ENCODE measurements around the gene CHKB. TPM values are rescaled to one million over a fixed set of nuclear protein-coding genes. Genes with fewer than 3 reads are reported as not detected.

The CHKB gene
- total RNA-seq, 1 donor from 2014 or later = 47.4 TPM

DNA sequence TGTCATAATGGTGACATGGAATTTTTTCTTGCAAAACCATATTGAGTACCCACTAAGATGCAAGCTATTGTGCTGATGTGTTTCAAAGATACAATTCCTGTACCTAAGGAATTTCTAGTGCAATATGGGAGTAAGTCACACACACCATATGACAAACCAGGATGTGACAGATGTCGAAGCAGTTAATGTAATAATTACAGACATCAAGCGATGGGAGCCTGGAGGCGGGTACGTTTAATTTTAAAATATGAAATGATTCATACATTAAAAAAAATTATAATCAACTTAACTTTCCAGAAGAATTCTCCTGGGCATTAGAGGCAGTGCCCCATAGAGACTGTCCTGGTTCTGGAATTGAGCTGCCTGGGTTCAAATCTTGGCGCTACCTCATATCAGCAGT is 25.9 kb downstream of the CHKB start:
- H3K36me3 Mint-ChIP-seq (ENCODE audit: low read depth) = no peaks in the 10 kb centered on the region
- H3K4me3 Mint-ChIP-seq (ENCODE audit: unreplicated experiment) = no peak overlapping the region
- H3K27me3 Mint-ChIP-seq (ENCODE audit: low read depth) = peaks cover 20% of the 10 kb centered on the region
- H3K9me3 Mint-ChIP-seq (ENCODE audit: low read depth) = no peaks in the 10 kb centered on the region
- TF ChIP-seq, protein P1, sequence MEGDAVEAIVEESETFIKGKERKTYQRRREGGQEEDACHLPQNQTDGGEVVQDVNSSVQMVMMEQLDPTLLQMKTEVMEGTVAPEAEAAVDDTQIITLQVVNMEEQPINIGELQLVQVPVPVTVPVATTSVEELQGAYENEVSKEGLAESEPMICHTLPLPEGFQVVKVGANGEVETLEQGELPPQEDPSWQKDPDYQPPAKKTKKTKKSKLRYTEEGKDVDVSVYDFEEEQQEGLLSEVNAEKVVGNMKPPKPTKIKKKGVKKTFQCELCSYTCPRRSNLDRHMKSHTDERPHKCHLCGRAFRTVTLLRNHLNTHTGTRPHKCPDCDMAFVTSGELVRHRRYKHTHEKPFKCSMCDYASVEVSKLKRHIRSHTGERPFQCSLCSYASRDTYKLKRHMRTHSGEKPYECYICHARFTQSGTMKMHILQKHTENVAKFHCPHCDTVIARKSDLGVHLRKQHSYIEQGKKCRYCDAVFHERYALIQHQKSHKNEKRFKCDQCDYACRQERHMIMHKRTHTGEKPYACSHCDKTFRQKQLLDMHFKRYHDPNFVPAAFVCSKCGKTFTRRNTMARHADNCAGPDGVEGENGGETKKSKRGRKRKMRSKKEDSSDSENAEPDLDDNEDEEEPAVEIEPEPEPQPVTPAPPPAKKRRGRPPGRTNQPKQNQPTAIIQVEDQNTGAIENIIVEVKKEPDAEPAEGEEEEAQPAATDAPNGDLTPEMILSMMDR (IDR thresholded peaks at IDR 0.05) = no peak
- DNase-seq (ENCODE audit: low spot score) = no peak
- H3K27ac Mint-ChIP-seq (ENCODE audit: unreplicated experiment) = no peak overlapping the region
- peaks cover 3% of the 10 kb centered on the region for H3K4me1 Mint-ChIP-seq (ENCODE audit: low read depth)

GRCh38 chr22:50553310-50553709 is 29.3 kb downstream of the CHKB start:
- TF ChIP-seq, protein P1 (IDR thresholded peaks at IDR 0.05) = no peak
- peaks cover 2% of the 10 kb centered on the region for H3K36me3 Mint-ChIP-seq (ENCODE audit: low read depth)
- no peak for DNase-seq (ENCODE audit: low spot score)
- H3K4me1 Mint-ChIP-seq (ENCODE audit: low read depth) = no peaks in the 10 kb centered on the region
- H3K27me3 Mint-ChIP-seq (ENCODE audit: low read depth) = peaks cover 10% of the 10 kb centered on the region
- H3K27ac Mint-ChIP-seq (ENCODE audit: unreplicated experiment) = no peak overlapping the region
- H3K9me3 Mint-ChIP-seq (ENCODE audit: low read depth) = no peaks in the 10 kb centered on the region
- no peak overlapping the region for H3K4me3 Mint-ChIP-seq (ENCODE audit: unreplicated experiment)

- H3K27me3 Mint-ChIP-seq (ENCODE audit: low read depth) = peaks cover 10% of the 10 kb centered on the region
- no peak overlapping the region for H3K4me3 Mint-ChIP-seq (ENCODE audit: unreplicated experiment)
- DNase-seq (ENCODE audit: low spot score) = no peak
- H3K27ac Mint-ChIP-seq (ENCODE audit: unreplicated experiment) = no peak overlapping the region
- TF ChIP-seq, protein P1 (IDR thresholded peaks at IDR 0.05) = no peak
- H3K36me3 Mint-ChIP-seq (ENCODE audit: low read depth) = peaks cover 2% of the 10 kb centered on the region
- no peaks in the 10 kb centered on the region for H3K9me3 Mint-ChIP-seq (ENCODE audit: low read depth)
- peaks cover under 1% of the 10 kb centered on the region for H3K4me1 Mint-ChIP-seq (ENCODE audit: low read depth)
Observed at GRCh38 chr22:50551160-50551752, 31.4 kb downstream of the CHKB start.

GRCh38 chr22:50550395-50550794 is 32.3 kb downstream of the CHKB start:
- H3K36me3 Mint-ChIP-seq (ENCODE audit: low read depth) = peaks cover 2% of the 10 kb centered on the region
- H3K4me1 Mint-ChIP-seq (ENCODE audit: low read depth) = peaks cover 9% of the 10 kb centered on the region
- H3K4me3 Mint-ChIP-seq (ENCODE audit: unreplicated experiment) = no peak overlapping the region
- TF ChIP-seq, protein P1 (IDR thresholded peaks at IDR 0.05) = no peak
- no peak overlapping the region for H3K27ac Mint-ChIP-seq (ENCODE audit: unreplicated experiment)
- H3K9me3 Mint-ChIP-seq (ENCODE audit: low read depth) = no peaks in the 10 kb centered on the region
- H3K27me3 Mint-ChIP-seq (ENCODE audit: low read depth) = peaks cover 4% of the 10 kb centered on the region
- DNase-seq (ENCODE audit: low spot score) = no peak

DNA sequence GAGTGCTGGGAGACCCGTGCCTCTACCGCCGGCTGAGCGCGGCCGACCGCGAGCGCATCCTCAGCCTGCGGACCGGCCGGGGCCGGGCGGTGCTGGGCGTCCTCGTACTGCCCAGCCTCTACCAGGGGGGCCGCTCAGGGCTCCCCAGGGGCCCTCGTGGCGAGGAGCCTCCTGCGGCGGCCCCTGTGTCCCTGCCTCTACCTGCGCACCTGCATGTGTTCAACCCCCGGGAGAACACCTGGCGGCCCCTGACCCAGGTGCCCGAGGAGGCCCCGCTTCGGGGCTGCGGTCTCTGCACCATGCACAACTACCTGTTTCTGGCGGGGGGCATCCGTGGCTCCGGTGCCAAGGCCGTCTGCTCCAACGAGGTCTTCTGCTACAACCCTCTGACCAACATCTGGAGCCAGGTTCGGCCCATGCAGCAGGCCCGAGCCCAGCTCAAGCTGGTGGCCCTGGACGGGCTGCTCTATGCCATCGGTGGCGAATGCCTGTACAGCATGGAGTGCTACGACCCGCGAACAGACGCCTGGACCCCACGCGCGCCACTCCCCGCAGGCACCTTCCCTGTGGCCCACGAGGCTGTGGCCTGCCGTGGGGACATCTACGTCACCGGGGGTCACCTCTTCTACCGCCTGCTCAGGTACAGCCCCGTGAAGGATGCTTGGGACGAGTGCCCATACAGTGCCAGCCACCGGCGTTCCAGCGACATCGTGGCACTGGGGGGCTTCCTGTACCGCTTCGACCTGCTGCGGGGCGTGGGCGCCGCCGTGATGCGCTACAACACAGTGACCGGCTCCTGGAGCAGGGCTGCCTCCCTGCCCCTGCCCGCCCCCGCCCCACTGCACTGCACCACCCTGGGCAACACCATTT is 33.5 kb downstream of the CHKB start:
- H3K36me3 Mint-ChIP-seq (ENCODE audit: low read depth) = peaks cover 2% of the 10 kb centered on the region
- TF ChIP-seq, protein P1 (IDR thresholded peaks at IDR 0.05) = no peak
- no peak for DNase-seq (ENCODE audit: low spot score)
- H3K27me3 Mint-ChIP-seq (ENCODE audit: low read depth) = no peaks in the 10 kb centered on the region
- H3K4me3 Mint-ChIP-seq (ENCODE audit: unreplicated experiment) = no peak overlapping the region
- H3K4me1 Mint-ChIP-seq (ENCODE audit: low read depth) = peaks cover 15% of the 10 kb centered on the region
- H3K27ac Mint-ChIP-seq (ENCODE audit: unreplicated experiment) = no peak overlapping the region
- H3K9me3 Mint-ChIP-seq (ENCODE audit: low read depth) = no peaks in the 10 kb centered on the region

Data from chondrocyte (in vitro differentiated cells).